D721Med (cell line): ENCODE measurements around the gene GPR18.

ENCODE experiments used
- DNase-seq: peaks from one replicate; pipeline ENCODE4 v3.0.0; 2011; ENCODE audit warnings: low spot score; ENCODE audit not compliant: insufficient read length
- FAIRE-seq: peaks from 2 replicates; lab custom pipeline; 2011; peaks lifted over from hg19 to GRCh38; lab: Jason Lieb, UNC
- TF ChIP-seq, protein P1 (sequence below): IDR thresholded peaks from 2 replicates; pipeline ENCODE4 v1.5.1; 2012; ENCODE audit warnings: mild to moderate bottlenecking, control low read depth; ENCODE audit not compliant: insufficient read depth; ENCODE audit errors: missing control alignments

GPR18 gene

DNA sequence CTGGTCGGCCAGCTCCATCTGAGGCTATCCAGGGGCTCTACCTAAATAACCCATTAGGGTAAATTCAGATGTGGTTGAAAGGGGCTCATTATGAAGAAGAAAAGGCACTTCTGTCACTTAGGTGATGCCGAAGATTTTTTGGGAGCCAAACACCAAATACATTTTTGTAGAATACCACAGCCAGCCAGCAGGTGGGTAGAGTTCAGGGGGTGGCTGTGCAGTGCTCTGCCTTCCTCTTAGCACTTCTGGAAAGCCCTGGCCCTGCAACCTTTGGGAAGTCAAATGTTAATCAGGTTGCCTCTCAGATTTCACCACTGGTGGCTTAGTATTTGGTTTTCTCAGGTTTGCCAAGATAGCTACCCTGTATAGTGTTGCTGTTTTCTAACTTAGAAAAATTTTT, 18.5 kb upstream of the GPR18 start:
- no peak for FAIRE-seq
- TF ChIP-seq, protein P1, sequence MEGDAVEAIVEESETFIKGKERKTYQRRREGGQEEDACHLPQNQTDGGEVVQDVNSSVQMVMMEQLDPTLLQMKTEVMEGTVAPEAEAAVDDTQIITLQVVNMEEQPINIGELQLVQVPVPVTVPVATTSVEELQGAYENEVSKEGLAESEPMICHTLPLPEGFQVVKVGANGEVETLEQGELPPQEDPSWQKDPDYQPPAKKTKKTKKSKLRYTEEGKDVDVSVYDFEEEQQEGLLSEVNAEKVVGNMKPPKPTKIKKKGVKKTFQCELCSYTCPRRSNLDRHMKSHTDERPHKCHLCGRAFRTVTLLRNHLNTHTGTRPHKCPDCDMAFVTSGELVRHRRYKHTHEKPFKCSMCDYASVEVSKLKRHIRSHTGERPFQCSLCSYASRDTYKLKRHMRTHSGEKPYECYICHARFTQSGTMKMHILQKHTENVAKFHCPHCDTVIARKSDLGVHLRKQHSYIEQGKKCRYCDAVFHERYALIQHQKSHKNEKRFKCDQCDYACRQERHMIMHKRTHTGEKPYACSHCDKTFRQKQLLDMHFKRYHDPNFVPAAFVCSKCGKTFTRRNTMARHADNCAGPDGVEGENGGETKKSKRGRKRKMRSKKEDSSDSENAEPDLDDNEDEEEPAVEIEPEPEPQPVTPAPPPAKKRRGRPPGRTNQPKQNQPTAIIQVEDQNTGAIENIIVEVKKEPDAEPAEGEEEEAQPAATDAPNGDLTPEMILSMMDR: no peak
- DNase-seq: no peak

DNA sequence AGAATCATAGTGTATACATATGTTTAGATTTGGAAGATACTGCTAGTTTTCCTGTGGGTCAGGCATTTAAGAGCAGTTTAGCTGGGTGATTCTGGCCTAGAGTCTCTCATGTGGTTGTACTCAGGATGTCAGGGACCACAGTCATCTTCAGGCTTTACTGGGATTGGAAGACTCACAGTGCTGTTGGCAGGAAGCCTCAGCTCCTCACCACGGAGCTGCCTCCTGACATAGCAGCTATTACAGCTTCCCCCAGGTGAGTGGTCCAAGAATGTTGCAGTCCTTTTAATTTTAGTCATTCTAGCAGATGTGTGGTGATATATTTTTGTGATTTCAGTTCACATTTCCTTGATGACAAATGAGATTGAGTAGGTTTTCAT, 16.9 kb upstream of the GPR18 start:
- DNase-seq (no peak), FAIRE-seq (no peak)
- TF ChIP-seq, protein P1: no peak

- TF ChIP-seq, protein P1: no peak
- no peak for DNase-seq
- no peak for FAIRE-seq
Measured at GRCh38 chr13:99273128-99273527, 14.9 kb upstream of the GPR18 start.

DNA sequence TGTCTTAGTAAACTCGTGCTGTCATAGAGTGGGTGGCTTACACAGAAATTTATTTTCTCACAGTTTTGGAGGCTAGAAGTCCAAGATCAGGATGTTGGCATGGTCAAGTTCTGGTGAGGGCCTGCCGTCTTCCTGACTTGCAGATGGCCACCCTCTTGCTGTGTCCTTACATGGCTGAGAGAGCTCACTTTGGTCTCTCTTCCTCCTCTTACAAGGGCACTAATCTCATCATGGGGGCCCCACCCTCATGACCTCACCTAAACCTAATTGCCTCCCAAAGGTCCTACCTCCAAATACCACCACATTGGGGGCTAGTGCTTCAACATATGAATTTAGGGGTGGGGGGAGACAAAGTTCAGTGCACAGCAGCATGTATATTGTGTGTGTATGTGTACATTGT, 14.3 kb upstream of the GPR18 start:
- TF ChIP-seq, protein P1: no peak
- no peak for FAIRE-seq
- no peak for DNase-seq

GRCh38 chr13:99271249-99271648, 13.1 kb upstream of the GPR18 start:
- TF ChIP-seq, protein P1: no peak
- FAIRE-seq: no peak
- no peak for DNase-seq

- TF ChIP-seq, protein P1: no peak
- DNase-seq: no peak
- FAIRE-seq: no peak
Measured at GRCh38 chr13:99270518-99270917, 12.3 kb upstream of the GPR18 start.

DNA sequence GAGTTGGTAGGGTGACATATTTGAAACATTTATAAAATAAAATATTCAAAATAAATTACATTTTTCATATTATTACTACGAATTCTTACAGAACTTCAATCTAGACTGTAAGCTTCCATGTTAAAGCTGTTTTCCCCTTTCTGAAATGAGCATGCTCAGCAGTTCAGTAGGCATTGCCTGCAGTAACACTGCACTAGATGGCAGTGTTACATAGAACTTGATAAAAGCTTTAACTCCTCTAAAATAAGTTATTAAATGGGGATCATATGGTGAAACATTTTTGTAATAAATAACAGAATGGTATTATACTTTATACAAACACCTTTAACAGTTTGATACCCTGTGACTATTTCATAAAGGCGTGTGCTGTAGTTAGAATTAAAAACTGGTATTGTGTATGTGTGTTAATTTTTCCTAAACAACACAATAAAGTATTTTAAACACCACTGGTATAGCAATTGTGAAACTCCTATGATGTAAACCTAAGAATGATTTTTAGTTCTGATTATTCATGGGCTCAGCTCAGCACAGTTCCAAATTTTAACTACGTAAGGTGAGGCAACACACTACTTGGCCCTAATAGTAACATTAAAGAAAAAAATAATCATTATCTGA, 11.6 kb upstream of the GPR18 start:
- FAIRE-seq (no peak), DNase-seq (no peak)
- TF ChIP-seq, protein P1: peak; percentile 58
